ENCODE data around the gene EXOG.

- peak; percentile 72 to 77 for TF ChIP-seq CTCF (conservative IDR thresholded peaks at IDR 0.05 in 1 of 2, IDR thresholded peaks at IDR 0.05 in 1 of 2; ENCODE audit: low read depth in 1 of 2, low read length in 2 of 2)
- TF ChIP-seq EZH2 (IDR thresholded peaks at IDR 0.05; ENCODE audit: low read length, missing control alignments), result no peak
Observed at GRCh38 chr3:38496131-38496910, at the start of gene EXOG.

All from fibroblast of lung (primary cell).